Ecto neural progenitor cell (in vitro differentiated cells): ENCODE measurements around the gene MS4A6A.
"Not testable (repeated sequence)": the region's sequence is repeated elsewhere in the genome, so short reads cannot be mapped to it uniquely, and the experiment has no call there.

ENCODE experiments used
- DNase-seq: peaks from one replicate; pipeline ENCODE4 v3.0.0-alpha.2; 2018; ENCODE audit warnings: low spot score

Gene MS4A6A

DNA sequence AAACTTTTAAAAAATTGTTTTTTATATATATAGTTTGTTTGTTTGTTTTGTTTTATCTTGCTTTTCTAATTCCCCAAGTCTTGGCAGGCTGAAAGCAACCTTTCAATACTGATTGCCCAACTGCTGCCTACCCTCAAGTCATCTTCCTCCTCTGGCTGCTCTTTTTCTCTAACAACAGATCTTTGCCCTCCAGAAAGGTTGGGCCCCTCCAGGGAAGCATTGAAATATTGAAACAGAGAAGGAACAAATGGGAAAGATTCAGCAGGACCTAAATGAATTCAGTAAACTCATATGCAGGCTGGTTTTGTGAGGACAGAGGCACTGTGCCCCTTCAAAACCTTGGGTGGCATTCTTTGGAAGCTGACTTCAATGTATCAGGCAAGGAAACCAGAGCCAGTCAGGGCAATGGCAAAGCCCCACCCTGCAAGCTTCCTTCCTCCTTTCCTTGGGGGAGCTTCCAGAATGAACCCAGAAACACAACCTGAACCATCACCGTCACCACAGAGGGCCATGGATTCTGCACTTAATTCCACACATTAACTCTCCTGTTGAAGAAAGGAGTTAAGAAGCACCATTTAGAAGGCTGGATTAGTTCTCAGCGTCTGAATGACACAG, 815 bp upstream of the MS4A6A start:
- DNase-seq, result no peak

GRCh38 chr11:60175860-60176275, 7.0 kb downstream of the MS4A6A start:
- no peak for DNase-seq

DNA sequence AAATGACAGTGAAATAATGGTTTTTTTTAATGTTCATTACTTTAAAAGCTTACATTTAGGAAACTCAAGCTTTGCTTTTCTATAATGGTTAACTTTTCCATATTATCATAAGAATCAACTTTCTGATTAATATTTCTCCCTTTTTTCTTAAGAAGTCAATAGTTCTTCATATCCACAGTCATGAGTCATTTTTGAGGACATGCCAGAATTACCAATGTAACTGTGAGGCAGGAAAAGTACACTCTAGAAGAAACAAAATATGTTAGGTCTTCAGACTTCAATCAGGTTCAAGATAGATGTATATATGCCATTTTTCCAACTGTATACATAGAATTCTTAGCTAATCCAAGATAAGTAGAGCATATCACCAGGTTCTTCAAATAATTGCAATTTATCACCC, 10.9 kb downstream of the MS4A6A start:
- no peak for DNase-seq

DNA sequence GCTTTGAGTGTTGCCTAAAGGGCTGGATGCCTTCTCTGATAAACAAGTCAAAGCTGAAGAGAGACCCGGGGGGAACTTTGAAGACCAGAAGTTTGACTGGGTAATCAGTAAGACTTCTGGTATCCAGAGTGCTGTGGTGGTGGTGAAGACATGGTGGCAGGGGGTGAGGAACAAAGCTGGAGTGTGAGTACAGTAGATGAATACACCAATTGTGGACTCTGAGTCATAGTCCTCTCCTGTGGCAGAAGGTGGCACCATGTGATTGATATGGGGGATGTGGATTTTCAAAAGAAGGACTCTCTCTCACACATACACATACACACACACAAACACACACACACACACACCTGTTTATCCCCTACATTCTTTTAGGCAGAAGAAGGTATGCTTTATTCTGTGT, 12.3 kb downstream of the MS4A6A start:
- no peak for DNase-seq

DNA sequence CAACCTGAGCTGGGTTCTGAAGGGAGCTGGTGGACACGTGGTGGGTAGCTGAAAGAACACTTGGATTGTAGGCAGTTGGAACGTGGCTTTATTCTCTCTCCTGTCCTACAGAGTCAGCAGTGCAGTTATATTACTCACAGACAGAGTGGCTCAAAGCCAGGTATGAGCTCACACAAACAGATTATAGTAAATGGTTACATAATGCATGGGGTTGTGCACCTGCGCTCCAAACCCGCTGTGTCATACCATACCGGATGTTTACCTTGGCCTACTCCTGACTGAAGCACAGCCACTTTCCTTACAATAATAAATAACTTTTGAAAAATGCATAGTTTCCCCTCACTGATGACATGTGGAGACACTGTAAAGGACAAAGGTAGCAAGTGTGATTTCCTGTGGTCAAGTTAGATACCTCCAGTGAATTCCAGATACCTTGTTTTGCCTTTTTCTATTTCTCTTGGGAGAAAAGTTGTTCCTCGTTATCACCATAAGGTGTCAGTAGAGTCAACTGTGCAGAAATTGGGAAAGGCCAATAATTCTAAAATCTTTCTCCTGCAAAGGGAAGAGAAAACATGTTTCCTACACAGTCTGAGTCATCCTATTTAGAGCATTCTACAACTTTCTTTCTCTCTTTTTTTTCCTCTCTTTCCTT, 13.5 kb downstream of the MS4A6A start:
- no peak for DNase-seq

DNA sequence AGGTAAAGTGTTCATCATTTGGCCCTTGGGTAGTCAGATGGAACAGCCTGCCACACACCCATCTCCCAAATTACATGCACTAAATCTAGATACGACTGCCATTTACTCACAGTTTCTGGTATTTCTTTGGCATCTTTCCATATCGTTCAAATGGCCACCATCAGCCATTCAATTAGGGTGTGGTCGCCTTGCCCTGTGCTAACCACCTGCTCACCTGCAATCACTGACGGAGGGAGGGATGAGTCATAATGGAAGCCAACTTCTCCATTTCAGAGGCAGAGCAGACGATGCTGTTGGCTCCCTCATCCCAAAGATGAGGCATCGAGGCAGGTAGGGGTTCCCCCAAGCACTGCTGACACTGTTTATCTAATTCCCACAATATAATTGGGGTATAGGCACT, 14.6 kb downstream of the MS4A6A start:
- DNase-seq, result no peak

DNA sequence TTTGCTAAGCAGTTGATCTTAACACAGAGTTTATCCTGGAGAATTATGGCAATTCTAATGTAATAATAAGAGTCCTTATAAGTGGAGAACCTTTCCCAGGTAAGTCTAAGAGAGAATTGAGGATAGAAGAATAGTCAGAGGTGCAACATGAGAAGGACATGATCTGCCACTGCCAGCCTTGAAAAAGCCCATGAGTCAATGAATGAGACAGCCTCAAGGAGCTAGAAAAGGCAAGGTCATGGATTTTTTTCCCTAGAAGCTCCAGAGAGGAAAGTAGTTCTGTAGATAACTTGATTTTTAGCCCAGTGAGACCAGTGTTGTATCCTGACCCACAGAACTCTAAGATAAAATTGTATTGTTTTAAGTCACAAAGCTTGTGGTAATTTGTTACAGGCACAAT, 16.9 kb downstream of the MS4A6A start:
- no peak for DNase-seq

DNA sequence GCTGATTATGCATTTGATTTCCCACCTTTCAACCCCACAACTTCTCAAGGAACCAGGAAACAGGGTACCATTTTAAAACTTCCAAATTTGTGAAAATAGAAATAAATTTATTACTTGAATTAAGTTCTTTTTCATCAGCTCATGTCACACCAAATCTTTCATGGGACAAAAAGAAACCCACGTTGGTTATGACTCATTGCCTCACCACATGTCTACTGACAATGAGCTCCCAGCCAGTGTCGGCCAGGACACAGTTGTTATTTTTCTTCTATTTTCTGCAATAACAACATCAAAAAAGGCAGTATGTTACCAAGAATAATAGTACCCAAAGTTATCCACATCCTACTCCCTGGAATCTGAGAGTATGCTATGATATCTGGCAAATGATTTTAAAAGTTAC, 17.3 kb downstream of the MS4A6A start:
- DNase-seq, result no peak

GRCh38 chr11:60164550-60165075, 18.3 kb downstream of the MS4A6A start:
- no peak for DNase-seq

DNA sequence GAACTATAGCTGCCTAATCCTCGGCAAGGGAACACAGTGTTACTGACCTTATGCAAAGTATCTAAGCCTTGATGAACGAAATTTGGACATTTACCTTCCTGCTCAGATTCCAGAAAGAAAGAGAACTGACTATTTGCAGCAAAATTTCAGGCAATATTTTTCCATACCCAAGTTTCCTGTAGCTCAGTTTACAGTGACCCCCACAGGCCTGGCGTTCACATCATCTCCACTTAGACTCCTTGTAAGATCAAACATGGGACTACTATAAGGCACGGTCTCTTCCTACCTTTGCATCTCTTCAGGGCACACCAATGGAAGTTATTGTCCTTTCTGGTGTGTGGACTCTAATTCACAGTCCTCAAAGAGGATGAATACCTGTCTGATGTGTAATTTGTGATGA, 21.1 kb downstream of the MS4A6A start:
- DNase-seq, result no peak

GRCh38 chr11:60161107-60161506, 21.8 kb downstream of the MS4A6A start:
- no peak for DNase-seq

DNA sequence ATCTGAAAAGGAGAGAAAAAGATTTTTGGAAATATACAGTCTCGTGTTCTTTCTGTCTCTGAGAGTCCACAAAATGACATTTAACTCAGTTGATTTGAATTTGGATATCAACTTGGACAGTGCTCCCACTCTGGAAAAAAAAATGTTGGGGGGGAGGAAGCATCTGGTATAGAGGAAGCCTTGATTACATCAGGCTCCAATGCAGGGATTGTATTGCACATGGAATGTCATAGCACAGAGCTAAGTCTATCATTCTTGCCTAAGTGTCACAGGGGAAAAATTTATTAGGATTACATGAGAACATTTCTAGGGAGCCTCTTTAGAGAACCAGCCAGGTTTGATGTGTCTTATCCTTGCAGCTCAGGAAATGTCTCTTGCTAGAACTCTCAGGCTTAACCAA, 23.0 kb downstream of the MS4A6A start:
- DNase-seq, result no peak

- no peak for DNase-seq
These were observed 23.6 kb downstream of the MS4A6A start for GRCh38 chr11:60159284-60159683.

- DNase-seq, result no peak
These were observed 24.2 kb downstream of the MS4A6A start for GRCh38 chr11:60158636-60159035.

GRCh38 chr11:60155931-60156330, 27.0 kb downstream of the MS4A6A start:
- no peak for DNase-seq

DNA sequence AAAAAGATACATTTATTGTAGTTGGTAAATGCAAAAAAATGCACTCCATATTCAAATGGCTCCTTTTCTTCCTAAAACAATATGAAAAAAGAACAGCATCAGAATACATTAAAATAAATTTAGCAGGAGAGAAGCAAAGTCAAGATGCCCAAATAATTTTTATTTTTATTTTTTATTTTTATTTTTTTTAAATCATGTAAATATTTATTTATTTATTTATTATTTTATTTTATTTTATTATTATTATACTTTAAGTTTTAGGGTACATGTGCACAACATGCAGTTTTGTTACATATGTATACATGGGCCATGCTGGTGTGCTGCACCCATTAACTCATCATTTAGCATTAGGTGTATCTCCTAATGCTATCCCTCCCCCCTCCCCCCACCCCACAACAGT, 30.2 kb downstream of the MS4A6A start:
- not testable (repeated sequence) for DNase-seq

- no peak for DNase-seq
These were observed 32.6 kb downstream of the MS4A6A start for GRCh38 chr11:60150279-60150678.

GRCh38 chr11:60145677-60146076, 37.2 kb downstream of the MS4A6A start:
- DNase-seq, result no peak

- DNase-seq, result no peak
These were observed 39.1 kb downstream of the MS4A6A start for GRCh38 chr11:60143768-60144167.

GRCh38 chr11:60133917-60134316, 49.0 kb downstream of the MS4A6A start:
- no peak for DNase-seq

GRCh38 chr11:60131912-60132311, 51.0 kb downstream of the MS4A6A start:
- no peak for DNase-seq

DNA sequence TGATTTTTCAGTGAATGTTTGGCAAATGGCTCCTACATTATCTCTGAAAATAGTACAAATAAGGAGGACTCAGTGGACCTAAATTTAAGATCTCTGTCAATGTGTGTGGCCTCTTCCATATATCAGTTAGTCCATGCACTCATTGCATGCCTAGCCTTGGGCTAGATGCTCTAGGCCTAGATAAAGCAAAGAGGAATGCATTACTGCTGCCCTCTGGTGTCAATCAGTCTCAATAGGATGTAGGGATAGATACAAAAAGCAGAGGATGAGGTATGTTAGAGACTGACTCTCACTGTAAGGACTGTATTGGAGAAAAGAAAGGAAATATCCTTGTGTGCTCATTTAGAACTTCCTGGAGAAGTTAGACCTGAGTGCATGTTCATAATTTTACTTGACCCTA, 52.4 kb downstream of the MS4A6A start:
- DNase-seq, result no peak

DNA sequence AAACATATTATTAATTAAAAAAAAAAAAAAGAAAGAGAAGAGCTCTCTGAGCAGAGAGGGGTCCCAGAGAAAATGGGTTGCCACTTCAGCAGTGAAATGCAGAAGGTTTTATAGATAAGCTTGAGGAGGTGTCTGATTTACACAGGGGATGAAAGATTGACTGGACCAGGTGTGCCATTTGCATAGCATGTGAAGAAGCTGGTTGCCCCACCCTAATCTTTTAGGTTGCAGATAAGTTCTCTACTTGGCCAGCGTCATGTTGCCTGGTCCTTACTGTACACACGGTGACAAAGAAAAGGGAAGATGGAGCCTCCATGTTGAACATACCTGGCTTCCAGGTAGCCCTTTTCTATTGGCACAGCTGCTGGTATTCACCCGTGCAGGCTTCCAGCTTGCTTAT, 53.0 kb downstream of the MS4A6A start:
- DNase-seq, result no peak

- DNase-seq, result not testable (repeated sequence)
These were observed 54.0 kb downstream of the MS4A6A start for GRCh38 chr11:60128866-60129265.
